ENCODE data around the gene THEMIS.

- no peak for TF ChIP-seq POLR2AphosphoS5 (IDR thresholded peaks at IDR 0.05; ENCODE audit: low read depth, low read length)
- TF ChIP-seq POLR2A (IDR thresholded peaks at IDR 0.05; ENCODE audit: low read depth, low read length), result no peak
- TF ChIP-seq TAF1 (IDR thresholded peaks at IDR 0.05; ENCODE audit: low read depth, low read length), result no peak
Measured at GRCh38 chr6:127904160-127904559, 3.3 kb upstream of the THEMIS start.

All from GM12891 (cell line).